GM19372 (cell line): Measurements from ENCODE around the gene MAGEA8.
"Not testable (repeated sequence)": the region's sequence is repeated elsewhere in the genome, so short reads cannot be mapped to it uniquely, and the experiment has no call there.

ENCODE experiments used
- ATAC-seq: cut with Tn5 transposase; IDR thresholded peaks from one replicate; pipeline ENCODE4 v1.9.1; 2021; ENCODE audit warnings: mild to moderate bottlenecking, low read depth, moderate library complexity; ENCODE audit not compliant: unreplicated experiment

Gene MAGEA8

GRCh38 chrX:149898554-149898953, 17.6 kb downstream of the MAGEA8 start:
- no peak for ATAC-seq

- peak; percentile 59 for ATAC-seq
Measured at GRCh38 chrX:149903889-149904748, 23.1 kb downstream of the MAGEA8 start.

GRCh38 chrX:149908308-149908707, 27.3 kb downstream of the MAGEA8 start:
- no peak for ATAC-seq

- no peak for ATAC-seq
Measured at GRCh38 chrX:149908727-149909126, 27.7 kb downstream of the MAGEA8 start.

GRCh38 chrX:149909324-149910177, 28.6 kb downstream of the MAGEA8 start:
- no peak for ATAC-seq

GRCh38 chrX:149910178-149910695, 29.3 kb downstream of the MAGEA8 start:
- ATAC-seq: no peak

- ATAC-seq: peak; percentile 90
Measured at GRCh38 chrX:149916745-149917392, 35.9 kb downstream of the MAGEA8 start.

- ATAC-seq: not testable (repeated sequence)
Measured at GRCh38 chrX:149923836-149924235, 42.9 kb downstream of the MAGEA8 start.

GRCh38 chrX:149924434-149924833, 43.5 kb downstream of the MAGEA8 start:
- not testable (repeated sequence) for ATAC-seq

GRCh38 chrX:149927245-149927963, 46.4 kb downstream of the MAGEA8 start:
- not testable (repeated sequence) for ATAC-seq

GRCh38 chrX:149927964-149928258, 46.9 kb downstream of the MAGEA8 start:
- not testable (repeated sequence) for ATAC-seq

GRCh38 chrX:149928635-149929034, 47.7 kb downstream of the MAGEA8 start:
- not testable (repeated sequence) for ATAC-seq

- ATAC-seq: not testable (repeated sequence)
Measured at GRCh38 chrX:149929400-149929799, 48.4 kb downstream of the MAGEA8 start, which contains the start of gene HSFX4. TSS of gene HSFX4 (plus strand) at chrX:149929573. CDS start at chrX:149929645, 72 bp downstream.

GRCh38 chrX:149931355-149931754, 50.4 kb downstream of the MAGEA8 start:
- not testable (repeated sequence) for ATAC-seq

- ATAC-seq: not testable (repeated sequence)
Measured at GRCh38 chrX:149932150-149932549, 51.2 kb downstream of the MAGEA8 start.

- not testable (repeated sequence) for ATAC-seq
Measured at GRCh38 chrX:149932970-149933369, 52.0 kb downstream of the MAGEA8 start.

GRCh38 chrX:149933547-149933946, 52.6 kb downstream of the MAGEA8 start:
- ATAC-seq: not testable (repeated sequence)
